Common myeloid progenitor, CD34-positive (primary cell): ENCODE data around the gene SETDB2.
A peak's percentile ranks its signal among the peaks of the same experiment; 100 is the strongest.

Experiments
- CTCF ChIA-PET: fragments of 350-600 bp; sonication (Branson Sonifier 250); formaldehyde crosslinking; loops from one replicate; lab custom pipeline; 2021; ENCODE audit warnings: antibody characterized with exemption; lab: Charles Lee
- POLR2A ChIA-PET: fragments of 350-600 bp; sonication (Branson Sonifier 250); formaldehyde crosslinking; loops from one replicate; lab custom pipeline; 2021; ENCODE audit warnings: antibody characterized with exemption; lab: Charles Lee
- DNase-seq, 3 donors: peaks; one replicate each; pipeline versions ENCODE4 v3.0.0 to v3.0.0-alpha.2; 2013
- H3K27ac ChIP-seq, 2 experiments: 1 replicate in 1 of 2; 2 replicates in 1 of 2; pipeline ENCODE4 v1.7.0; 2013; ENCODE audit warnings: inconsistent platforms in 2 of 2, low read length in 2 of 2, mild to moderate bottlenecking in 2 of 2, low read depth in 1 of 2, moderate library complexity in 1 of 2; ENCODE audit not compliant: severe bottlenecking in 2 of 2, insufficient read depth in 1 of 2, poor library complexity in 1 of 2
- H3K27me3 ChIP-seq, 5 experiments: replicated peaks in 2 of 5; 1 replicate in 3 of 5; 2 replicates in 2 of 5; pipeline versions ENCODE4 v1.6.1 to v1.7.0; 2013; ENCODE audit warnings: low read length in 4 of 5, mild to moderate bottlenecking in 2 of 5, moderate library complexity in 2 of 5, inconsistent platforms in 1 of 5; ENCODE audit not compliant: insufficient read depth in 5 of 5, control insufficient read depth in 4 of 5
- H3K36me3 ChIP-seq, 4 experiments: 1 replicate in 2 of 4; 2 replicates in 2 of 4; pipeline versions ENCODE4 v1.6.1 to v1.7.0; 2013; ENCODE audit warnings: low read length in 3 of 4, control low read depth in 1 of 4, mild to moderate bottlenecking in 1 of 4; ENCODE audit not compliant: control insufficient read depth in 4 of 4, insufficient read depth in 4 of 4
- H3K4me1 ChIP-seq, 4 experiments: 1 replicate in 3 of 4; 2 replicates in 1 of 4; pipeline versions ENCODE4 v1.6.1 to v1.7.1; 2013; ENCODE audit warnings: low read length in 3 of 4, mild to moderate bottlenecking in 3 of 4, control low read depth in 1 of 4, inconsistent platforms in 1 of 4, moderate library complexity in 1 of 4; ENCODE audit not compliant: control insufficient read depth in 4 of 4, insufficient read depth in 4 of 4; ENCODE audit errors: control extremely low read depth in 1 of 4
- H3K4me3 ChIP-seq, 7 experiments: 1 replicate in 4 of 7; 2 replicates in 3 of 7; pipeline versions ENCODE4 v1.5.1 to v1.7.0; 2013; ENCODE audit warnings: mild to moderate bottlenecking in 7 of 7, low read length in 6 of 7, moderate library complexity in 6 of 7, inconsistent platforms in 2 of 7, low read depth in 2 of 7, control low read depth in 1 of 7; ENCODE audit not compliant: insufficient read depth in 4 of 7, control insufficient read depth in 1 of 7; ENCODE audit errors: extremely low read depth in 1 of 7
- H3K9me3 ChIP-seq, 5 experiments: 1 replicate in 4 of 5; 2 replicates in 1 of 5; pipeline versions ENCODE4 v1.6.1 to v1.7.1; 2013; ENCODE audit warnings: low read length in 4 of 5, mild to moderate bottlenecking in 2 of 5, inconsistent platforms in 1 of 5, low read depth in 1 of 5, moderate library complexity in 1 of 5; ENCODE audit not compliant: control insufficient read depth in 4 of 5, insufficient read depth in 2 of 5; ENCODE audit errors: control extremely low read depth in 1 of 5
- WGBS: methylation state at CpG from one replicate; pipeline ENCODE4 v1.1.5; 2013; ENCODE audit not compliant: insufficient coverage; 5-methylcytosine and 5-hydroxymethylcytosine counted together

Gene SETDB2

DNA sequence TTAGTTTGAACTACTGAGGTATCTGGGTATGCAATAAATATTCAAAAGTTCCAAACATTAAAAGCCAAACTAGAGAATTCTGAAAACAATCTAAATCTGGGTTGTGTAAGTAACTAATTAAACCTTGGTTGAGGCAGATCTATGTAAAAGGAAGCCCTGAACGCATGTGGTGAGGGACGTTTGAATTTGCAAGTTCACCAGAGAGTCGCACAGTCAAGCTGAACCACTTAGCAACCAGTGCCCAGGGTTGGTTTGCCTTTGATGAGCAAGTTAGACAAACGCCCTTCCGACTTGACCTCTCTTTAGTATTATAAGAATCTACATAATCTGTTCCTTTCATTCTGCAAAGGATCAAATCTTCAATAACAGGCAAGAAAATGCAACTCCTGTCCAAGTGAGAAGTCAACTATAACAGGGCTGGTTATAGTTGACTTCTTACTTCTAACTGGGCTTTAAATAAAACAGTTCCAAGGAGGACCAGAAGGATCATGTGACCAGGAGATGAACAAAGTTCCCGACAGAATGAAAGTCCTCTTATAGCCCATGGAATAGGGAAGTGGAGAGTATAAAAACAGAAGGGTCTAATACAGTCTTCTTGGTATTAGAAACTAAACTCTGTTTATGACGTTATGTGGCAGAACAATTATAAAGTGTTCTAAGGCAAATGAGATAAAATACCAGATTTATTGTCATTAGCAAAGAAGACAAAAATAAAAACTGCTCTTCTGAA, 92.2 kb downstream of the SETDB2 start:
- CTCF ChIA-PET: interaction anchor here (0.7 to 1.6 kb wide), 5 partner anchors 24 to 72 kb away, joined by 3 to 5 read pairs (median 3); no protein-coding TSS in a partner anchor
- Histone ChIP-seq H3K36me3 (peaks cover 11 to 43% (median 13%) of the 10 kb centered on the region in 4 experiments), H3K4me3 (peak overlapping the region in 1 of 7 experiments; percentile 4), H3K27me3 (no peaks in the 10 kb centered on the region), H3K4me1 (peaks cover 16 to 51% (median 34%) of the 10 kb centered on the region in 4 experiments), H3K9me3 (no peaks in the 10 kb centered on the region), H3K27ac (no peak overlapping the region)
- POLR2A ChIA-PET: no interaction called here
- 71% methylated on average over 6 of the region's 7 CpGs for WGBS
- DNase-seq: no peak

- no peaks in the 10 kb centered on the region for H3K9me3 ChIP-seq
- ChIA-PET POLR2A (interaction anchor here (0.6 kb wide), 1 partner anchor 90 kb away, joined by 3 read pairs; the partner anchor contains the start of gene ARL11), CTCF (interaction anchor here (1.0 to 1.6 kb wide), 6 partner anchors 12 to 66 kb away, joined by 3 to 8 read pairs (median 4); no protein-coding TSS in a partner anchor)
- no peak overlapping the region for H3K27ac ChIP-seq
- peaks cover 8 to 40% (median 15%) of the 10 kb centered on the region in 4 experiments for H3K36me3 ChIP-seq
- no peak for DNase-seq
- WGBS: 100% methylated on average over 1 of the region's 2 CpGs
- no peaks in the 10 kb centered on the region for H3K27me3 ChIP-seq
- H3K4me1 ChIP-seq: peaks cover 16 to 32% (median 27%) of the 10 kb centered on the region in 4 experiments
- H3K4me3 ChIP-seq: no peak overlapping the region
These were observed 94.3 kb downstream of the SETDB2 start for GRCh38 chr13:49538404-49538803.

GRCh38 chr13:49539313-49539712, 95.2 kb downstream of the SETDB2 start:
- CTCF ChIA-PET: interaction anchor here (0.8 to 1.8 kb wide), 6 partner anchors 11 to 65 kb away, joined by 3 to 12 read pairs (median 3); no protein-coding TSS in a partner anchor
- peaks cover 11 to 42% (median 20%) of the 10 kb centered on the region in 4 experiments for H3K36me3 ChIP-seq
- H3K4me3 ChIP-seq: no peak overlapping the region
- H3K27me3 ChIP-seq: no peaks in the 10 kb centered on the region
- peaks cover 7 to 23% (median 21%) of the 10 kb centered on the region in 4 experiments for H3K4me1 ChIP-seq
- POLR2A ChIA-PET: no interaction called here
- peak overlapping the region in 1 of 2 experiments; percentile 27 for H3K27ac ChIP-seq
- WGBS: 81% methylated on average over 4 of the region's 5 CpGs
- DNase-seq: no peak
- no peaks in the 10 kb centered on the region for H3K9me3 ChIP-seq

- DNase-seq: no peak
- POLR2A ChIA-PET: no interaction called here
- H3K36me3 ChIP-seq: peaks cover 11 to 47% (median 21%) of the 10 kb centered on the region in 4 experiments
- whole genome bisulfite sequencing: 100% methylated on average over 3 of the region's 3 CpGs
- no peaks in the 10 kb centered on the region for H3K9me3 ChIP-seq
- H3K27ac ChIP-seq: peak overlapping the region in 1 of 2 experiments; percentile 69
- H3K27me3 ChIP-seq: no peaks in the 10 kb centered on the region
- H3K4me3 ChIP-seq: no peak overlapping the region
- peaks cover 7 to 22% (median 20%) of the 10 kb centered on the region in 4 experiments for H3K4me1 ChIP-seq
- CTCF ChIA-PET: interaction anchor here (0.8 to 1.8 kb wide), 5 partner anchors 10 to 44 kb away, joined by 3 to 12 read pairs (median 4); partner anchors contain the start of gene PHF11
These were observed 95.7 kb downstream of the SETDB2 start for GRCh38 chr13:49539746-49540145.

DNA sequence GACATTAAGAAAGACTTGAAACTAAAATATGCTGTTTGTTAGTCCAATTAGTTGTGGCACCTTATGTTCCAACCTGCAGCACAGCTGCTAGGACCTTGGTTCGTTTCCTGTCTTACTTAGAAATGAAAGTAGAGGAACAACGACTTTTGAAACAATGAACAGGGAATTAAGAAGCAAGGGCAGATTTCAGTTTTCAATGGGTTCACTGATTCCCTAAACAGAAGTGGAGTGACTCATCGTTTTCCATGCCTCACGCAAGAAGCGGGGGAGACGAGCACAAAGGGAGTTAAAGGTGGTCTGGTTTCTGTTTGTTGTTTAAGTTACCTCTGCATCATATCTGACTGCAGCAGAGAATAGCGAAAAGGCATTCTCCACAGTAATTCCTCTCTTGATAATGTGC, 96.5 kb downstream of the SETDB2 start:
- POLR2A ChIA-PET: no interaction called here
- Histone ChIP-seq H3K4me1 (peaks cover 7 to 22% (median 20%) of the 10 kb centered on the region in 4 experiments), H3K27me3 (no peaks in the 10 kb centered on the region), H3K27ac (peak overlapping the region; percentile 11 to 69), H3K4me3 (peak overlapping the region in 6 of 7 experiments; percentile 3 to 54 (median 40)), H3K36me3 (peaks cover 13 to 50% (median 24%) of the 10 kb centered on the region in 4 experiments), H3K9me3 (no peaks in the 10 kb centered on the region)
- WGBS: 21% methylated on average over 7 of the region's 7 CpGs
- peak; percentile 29 to 61 (median 55) for DNase-seq
- CTCF ChIA-PET: interaction anchor here (1.0 to 1.8 kb wide), 3 partner anchors 17 to 45 kb away, joined by 3 to 12 read pairs (median 6); partner anchors contain the start of gene PHF11

DNA sequence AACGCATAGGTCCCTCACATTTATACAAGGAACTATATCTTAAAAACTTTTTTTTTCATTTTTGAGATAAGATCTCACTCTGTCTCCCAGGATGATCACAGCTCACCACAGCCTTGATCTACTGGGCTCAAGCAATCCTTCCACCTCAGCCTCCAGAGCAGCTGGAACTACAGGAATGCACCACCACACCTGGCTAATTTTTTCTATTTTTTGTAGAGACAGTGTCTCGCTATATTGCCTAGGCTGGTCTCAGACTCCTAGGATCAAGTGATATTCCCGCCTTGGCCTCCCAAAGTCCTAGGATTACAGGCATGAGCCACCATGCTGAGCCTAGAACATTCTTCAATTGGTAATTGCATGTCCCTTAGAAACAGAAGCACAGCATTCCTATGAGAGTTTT, 99.6 kb downstream of the SETDB2 start:
- CTCF ChIA-PET: interaction anchor here (1.0 kb wide), 1 partner anchor 14 kb away, joined by 3 read pairs; no protein-coding TSS in a partner anchor
- H3K4me1 ChIP-seq: peaks cover 7 to 22% (median 18%) of the 10 kb centered on the region in 4 experiments
- H3K36me3 ChIP-seq: peaks cover 7 to 62% (median 37%) of the 10 kb centered on the region in 4 experiments

More for the DNA sequence above, 99.6 kb downstream of the SETDB2 start:
- no peak for DNase-seq
- Histone ChIP-seq H3K27ac (no peak overlapping the region), H3K9me3 (no peaks in the 10 kb centered on the region), H3K4me3 (no peak overlapping the region), H3K27me3 (no peaks in the 10 kb centered on the region)
- POLR2A ChIA-PET: no interaction called here
- 93% methylated on average over 3 of the region's 3 CpGs for WGBS
